GM18909 (cell line): Measurements from ENCODE around the gene APBB1IP.
"Not testable (repeated sequence)": the region's sequence is repeated elsewhere in the genome, so short reads cannot be mapped to it uniquely, and the experiment has no call there.

Experiments
- ATAC-seq: cut with Tn5 transposase; IDR thresholded peaks from one replicate; pipeline ENCODE4 v1.9.1; 2021; ENCODE audit warnings: mild to moderate bottlenecking; ENCODE audit not compliant: unreplicated experiment, poor library complexity

APBB1IP gene

GRCh38 chr10:26554246-26554645 is 116.1 kb downstream of the APBB1IP start:
- no peak for ATAC-seq

- no peak for ATAC-seq
Observed at GRCh38 chr10:26555719-26556368, 117.7 kb downstream of the APBB1IP start.

GRCh38 chr10:26556748-26557640 is 118.9 kb downstream of the APBB1IP start:
- ATAC-seq: no peak

- ATAC-seq: no peak
Observed at GRCh38 chr10:26557641-26558014, 119.5 kb downstream of the APBB1IP start.

- ATAC-seq: no peak
Observed at GRCh38 chr10:26566525-26567350, 128.6 kb downstream of the APBB1IP start.

- no peak for ATAC-seq
Observed at GRCh38 chr10:26567351-26567721, 129.2 kb downstream of the APBB1IP start.

GRCh38 chr10:26571655-26572054 is 133.5 kb downstream of the APBB1IP start:
- ATAC-seq: no peak

- no peak for ATAC-seq
Observed at GRCh38 chr10:26573674-26574073, 135.5 kb downstream of the APBB1IP start.

GRCh38 chr10:26574783-26575182 is 136.6 kb downstream of the APBB1IP start:
- peak; percentile 73 for ATAC-seq

GRCh38 chr10:26578371-26578770 is 140.2 kb downstream of the APBB1IP start:
- not testable (repeated sequence) for ATAC-seq

GRCh38 chr10:26579256-26580063 is 141.3 kb downstream of the APBB1IP start:
- ATAC-seq: no peak

- ATAC-seq: no peak
Observed at GRCh38 chr10:26586211-26586610, 148.1 kb downstream of the APBB1IP start.

GRCh38 chr10:26588611-26589010 is 150.5 kb downstream of the APBB1IP start:
- no peak for ATAC-seq

GRCh38 chr10:26589813-26590212 is 151.7 kb downstream of the APBB1IP start:
- ATAC-seq: not testable (repeated sequence)

- ATAC-seq: no peak
Observed at GRCh38 chr10:26593896-26594295, 155.8 kb downstream of the APBB1IP start.

- not testable (repeated sequence) for ATAC-seq
Observed at GRCh38 chr10:26603283-26603682, 165.1 kb downstream of the APBB1IP start.

- ATAC-seq: not testable (repeated sequence)
Observed at GRCh38 chr10:26604320-26605093, 166.4 kb downstream of the APBB1IP start.

GRCh38 chr10:26606389-26606877 is 168.3 kb downstream of the APBB1IP start:
- ATAC-seq: peak; percentile 47
